SK-N-SH treated with all-trans-retinoic acid at 6 μM for 48 hours (cell line): ENCODE data around the gene DHX34.

Experiments
- ATAC-seq: fragments of 200-7000 bp; cut with Tn5 transposase; 3 replicates; pipeline ENCODE4 v1.9.1; 2020; ENCODE audit warnings: mild to moderate bottlenecking, moderate library complexity
- ARNTL ChIP-seq: fragments of 450-650 bp; formaldehyde crosslinking; IDR thresholded peaks from 2 replicates; pipeline ENCODE4 v1.5.0; 2020; ENCODE audit warnings: low read depth, mild to moderate bottlenecking, moderate library complexity, borderline replicate concordance
- BACH2 ChIP-seq: fragments of 250-450 bp; sonication (Bioruptor Pico); IDR thresholded peaks from 2 replicates; pipeline ENCODE4 v1.9.0; 2021; ENCODE audit warnings: mild to moderate bottlenecking, borderline replicate concordance
- CREB5 ChIP-seq: fragments of 250-450 bp; sonication (Bioruptor Pico); IDR thresholded peaks from 2 replicates; pipeline ENCODE4 v1.5.1; 2020; ENCODE audit warnings: low read depth, mild to moderate bottlenecking, moderate library complexity
- CSDC2 ChIP-seq: fragments of 250-450 bp; sonication (Bioruptor Pico); IDR thresholded peaks from 2 replicates; pipeline ENCODE4 v1.5.0; 2020; ENCODE audit warnings: mild to moderate bottlenecking, moderate library complexity
- CSRNP3 ChIP-seq: fragments of 250-450 bp; sonication (Bioruptor Pico); IDR thresholded peaks from 2 replicates; pipeline ENCODE4 v1.5.1; 2021; ENCODE audit warnings: mild to moderate bottlenecking, moderate library complexity
- ESRRG ChIP-seq: fragments of 250-450 bp; sonication (Bioruptor Pico); IDR thresholded peaks from 2 replicates; pipeline ENCODE4 v1.6.1; 2021; ENCODE audit warnings: mild to moderate bottlenecking
- GLIS3 ChIP-seq: fragments of 250-450 bp; sonication (Bioruptor Pico); IDR thresholded peaks from 2 replicates; pipeline ENCODE4 v1.5.0; 2020; ENCODE audit warnings: mild to moderate bottlenecking, moderate library complexity
- ISL1 ChIP-seq: fragments of 250-450 bp; sonication (Bioruptor Pico); IDR thresholded peaks from 2 replicates; pipeline ENCODE4 v2.1.2; 2022; ENCODE audit warnings: mild to moderate bottlenecking, moderate library complexity
- OSR1 ChIP-seq: fragments of 250-450 bp; sonication (Bioruptor Pico); IDR thresholded peaks from 2 replicates; pipeline ENCODE4 v1.8.0; 2022; ENCODE audit warnings: moderate library complexity, mild to moderate bottlenecking, inconsistent platforms
- PATZ1 ChIP-seq: fragments of 250-450 bp; sonication (Bioruptor Pico); IDR thresholded peaks from 2 replicates; pipeline ENCODE4 v1.8.0; 2020; ENCODE audit warnings: mild to moderate bottlenecking, moderate library complexity, borderline replicate concordance
- POU6F1 ChIP-seq: fragments of 250-450 bp; sonication (Bioruptor Pico); IDR thresholded peaks from 2 replicates; pipeline ENCODE4 v1.8.0; 2021; ENCODE audit warnings: low read depth, mild to moderate bottlenecking, moderate library complexity, borderline replicate concordance
- PPARA ChIP-seq: fragments of 250-450 bp; sonication (Bioruptor Pico); IDR thresholded peaks from 2 replicates; pipeline ENCODE4 v1.5.0; 2020; ENCODE audit warnings: mild to moderate bottlenecking, borderline replicate concordance
- RARB ChIP-seq: fragments of 250-450 bp; sonication (Bioruptor Pico); IDR thresholded peaks from 2 replicates; pipeline ENCODE4 v1.8.0; 2021; ENCODE audit warnings: mild to moderate bottlenecking, moderate library complexity
- SNAI2 ChIP-seq: fragments of 250-450 bp; sonication (Bioruptor Pico); IDR thresholded peaks from 2 replicates; pipeline ENCODE4 v1.5.0; 2020; ENCODE audit warnings: mild to moderate bottlenecking, moderate library complexity
- TCF4 ChIP-seq: fragments of 250-450 bp; sonication (Bioruptor Pico); IDR thresholded peaks from 2 replicates; pipeline ENCODE4 v1.8.0; 2021; ENCODE audit warnings: mild to moderate bottlenecking, moderate library complexity, borderline replicate concordance
- TOX ChIP-seq: fragments of 250-450 bp; sonication (Bioruptor Pico); IDR thresholded peaks from 2 replicates; pipeline ENCODE4 v1.8.0; 2021; ENCODE audit warnings: mild to moderate bottlenecking, moderate library complexity, borderline replicate concordance
- TSHZ2 ChIP-seq: fragments of 250-450 bp; sonication (Bioruptor Pico); IDR thresholded peaks from 2 replicates; pipeline ENCODE4 v1.5.0; 2020; ENCODE audit warnings: mild to moderate bottlenecking, moderate library complexity
- ZC3H10 ChIP-seq: fragments of 250-450 bp; sonication (Bioruptor Pico); IDR thresholded peaks from 2 replicates; pipeline ENCODE4 v1.5.1; 2021; ENCODE audit warnings: mild to moderate bottlenecking, moderate library complexity
- ZFP3 ChIP-seq: fragments of 250-450 bp; sonication (Bioruptor Pico); IDR thresholded peaks from 2 replicates; pipeline ENCODE4 v1.5.0; 2020; ENCODE audit warnings: mild to moderate bottlenecking, moderate library complexity
- ZFP30 ChIP-seq: fragments of 450-650 bp; formaldehyde crosslinking; IDR thresholded peaks from 2 replicates; pipeline ENCODE4 v1.5.0; 2022; ENCODE audit warnings: mild to moderate bottlenecking, moderate library complexity
- ZNF565 ChIP-seq: fragments of 450-650 bp; formaldehyde crosslinking; conservative IDR thresholded peaks from 2 replicates; pipeline ENCODE4 v1.5.0; 2020; ENCODE audit warnings: low read depth, mild to moderate bottlenecking, moderate library complexity
- ZNF70 ChIP-seq: fragments of 450-650 bp; formaldehyde crosslinking; IDR thresholded peaks from 2 replicates; pipeline ENCODE4 v1.5.0; 2020; ENCODE audit warnings: mild to moderate bottlenecking, moderate library complexity
- ZNF8 ChIP-seq: fragments of 450-650 bp; formaldehyde crosslinking; IDR thresholded peaks from 2 replicates; pipeline ENCODE4 v1.5.0; 2020; ENCODE audit warnings: mild to moderate bottlenecking, moderate library complexity

Gene DHX34

GRCh38 chr19:47351548-47351947 lies 2.4 kb downstream of the DHX34 start:
- TF ChIP-seq GLIS3 (CRISPR knock-in tag) (no peak), SNAI2 (CRISPR knock-in tag) (no peak), ESRRG (CRISPR knock-in tag) (no peak), RARB (CRISPR knock-in tag) (no peak), TCF4 (CRISPR knock-in tag) (no peak), ZNF8 (CRISPR knock-in tag) (no peak), ZNF565 (CRISPR knock-in tag) (no peak), BACH2 (CRISPR knock-in tag) (no peak), TSHZ2 (no peak), ZNF70 (CRISPR knock-in tag) (no peak)
- TF ChIP-seq, all 23 proteins: peak for 0
- peak; percentile 73 for ATAC-seq

- no peak for ATAC-seq
- TF ChIP-seq RARB (CRISPR knock-in tag) (no peak), CREB5 (no peak), ZNF8 (CRISPR knock-in tag) (no peak), ESRRG (CRISPR knock-in tag) (no peak), CSDC2 (CRISPR knock-in tag) (no peak), POU6F1 (no peak), PATZ1 (CRISPR knock-in tag) (no peak), SNAI2 (CRISPR knock-in tag) (no peak), ZNF565 (CRISPR knock-in tag) (no peak), ISL1 (CRISPR knock-in tag) (no peak), OSR1 (CRISPR knock-in tag) (no peak), ZC3H10 (CRISPR knock-in tag) (no peak), ZFP3 (CRISPR knock-in tag) (no peak), ARNTL (CRISPR knock-in tag) (no peak), GLIS3 (CRISPR knock-in tag) (no peak)
Observed at GRCh38 chr19:47352095-47352494, 3.0 kb downstream of the DHX34 start.

GRCh38 chr19:47353307-47353712 lies 4.2 kb downstream of the DHX34 start:
- ATAC-seq: no peak
- no peak for TF ChIP-seq TSHZ2
- no peak for TF ChIP-seq ESRRG (CRISPR knock-in tag)
- TF ChIP-seq ZC3H10 (CRISPR knock-in tag): no peak
- TF ChIP-seq TCF4 (CRISPR knock-in tag): no peak
- no peak for TF ChIP-seq ISL1 (CRISPR knock-in tag)
- no peak for TF ChIP-seq ZNF70 (CRISPR knock-in tag)
- no peak for TF ChIP-seq PPARA (CRISPR knock-in tag)
- no peak for TF ChIP-seq ARNTL (CRISPR knock-in tag)
- no peak for TF ChIP-seq CSRNP3 (CRISPR knock-in tag)
- TF ChIP-seq PATZ1 (CRISPR knock-in tag): no peak
- TF ChIP-seq TOX: no peak
- no peak for TF ChIP-seq GLIS3 (CRISPR knock-in tag)
- no peak for TF ChIP-seq ZFP30 (CRISPR knock-in tag)
- no peak for TF ChIP-seq SNAI2 (CRISPR knock-in tag)
- no peak for TF ChIP-seq CSDC2 (CRISPR knock-in tag)
- TF ChIP-seq RARB (CRISPR knock-in tag): no peak
- TF ChIP-seq ZNF565 (CRISPR knock-in tag): no peak
